HEK293 (cell line): ENCODE data around the gene TMCC1.

ENCODE experiments used
- KLF9 ChIP-seq: fragments of 450-650 bp; formaldehyde crosslinking; IDR thresholded peaks from 2 replicates; pipeline ENCODE4 v1.5.1; 2016; ENCODE audit warnings: missing biosample characterization, missing genetic modification characterization, low read depth
- OVOL3 ChIP-seq: fragments of 450-650 bp; formaldehyde crosslinking; IDR thresholded peaks from 2 replicates; pipeline ENCODE4 v1.5.1; 2016; ENCODE audit warnings: missing biosample characterization, missing genetic modification characterization
- ZNF202 ChIP-seq: fragments of 450-650 bp; formaldehyde crosslinking; IDR thresholded peaks from 2 replicates; pipeline ENCODE4 v1.5.1; 2016; ENCODE audit warnings: missing biosample characterization, missing genetic modification characterization, borderline replicate concordance
- ZNF596 ChIP-seq: fragments of 450-650 bp; IDR thresholded peaks from 2 replicates; pipeline ENCODE4 v1.5.0; 2018; ENCODE audit warnings: missing biosample characterization, mild to moderate bottlenecking, missing genetic modification characterization, moderate library complexity
- TF ChIP-seq, protein P1 (sequence below): fragments of 450-650 bp; formaldehyde crosslinking; IDR thresholded peaks from 2 replicates; pipeline ENCODE4 v1.5.1; 2016; ENCODE audit warnings: missing biosample characterization, missing genetic modification characterization

DNA sequence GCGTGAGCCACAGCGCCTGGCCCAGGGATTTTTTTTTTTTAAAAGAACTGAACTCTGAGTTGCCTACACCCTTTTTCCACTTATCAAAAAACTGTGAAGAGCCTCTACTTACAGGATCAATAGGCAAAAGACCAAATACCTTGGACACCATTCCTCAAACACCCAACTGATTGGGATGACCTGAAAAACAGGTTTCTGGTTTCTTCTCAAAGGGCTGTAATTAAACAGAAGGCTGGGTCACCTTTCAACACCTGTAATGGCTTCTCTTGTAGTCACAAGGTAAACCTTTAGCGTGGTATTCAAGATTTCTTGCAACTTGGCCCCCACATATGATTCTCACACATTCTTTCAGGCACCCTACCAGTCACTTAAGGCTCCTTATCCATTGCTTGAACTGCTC, 248.7 kb downstream of the TMCC1 start:
- no peak for TF ChIP-seq ZNF202 (tag by site-specific recombination)
- TF ChIP-seq KLF9 (tag by site-specific recombination): no peak
- TF ChIP-seq, protein P1, sequence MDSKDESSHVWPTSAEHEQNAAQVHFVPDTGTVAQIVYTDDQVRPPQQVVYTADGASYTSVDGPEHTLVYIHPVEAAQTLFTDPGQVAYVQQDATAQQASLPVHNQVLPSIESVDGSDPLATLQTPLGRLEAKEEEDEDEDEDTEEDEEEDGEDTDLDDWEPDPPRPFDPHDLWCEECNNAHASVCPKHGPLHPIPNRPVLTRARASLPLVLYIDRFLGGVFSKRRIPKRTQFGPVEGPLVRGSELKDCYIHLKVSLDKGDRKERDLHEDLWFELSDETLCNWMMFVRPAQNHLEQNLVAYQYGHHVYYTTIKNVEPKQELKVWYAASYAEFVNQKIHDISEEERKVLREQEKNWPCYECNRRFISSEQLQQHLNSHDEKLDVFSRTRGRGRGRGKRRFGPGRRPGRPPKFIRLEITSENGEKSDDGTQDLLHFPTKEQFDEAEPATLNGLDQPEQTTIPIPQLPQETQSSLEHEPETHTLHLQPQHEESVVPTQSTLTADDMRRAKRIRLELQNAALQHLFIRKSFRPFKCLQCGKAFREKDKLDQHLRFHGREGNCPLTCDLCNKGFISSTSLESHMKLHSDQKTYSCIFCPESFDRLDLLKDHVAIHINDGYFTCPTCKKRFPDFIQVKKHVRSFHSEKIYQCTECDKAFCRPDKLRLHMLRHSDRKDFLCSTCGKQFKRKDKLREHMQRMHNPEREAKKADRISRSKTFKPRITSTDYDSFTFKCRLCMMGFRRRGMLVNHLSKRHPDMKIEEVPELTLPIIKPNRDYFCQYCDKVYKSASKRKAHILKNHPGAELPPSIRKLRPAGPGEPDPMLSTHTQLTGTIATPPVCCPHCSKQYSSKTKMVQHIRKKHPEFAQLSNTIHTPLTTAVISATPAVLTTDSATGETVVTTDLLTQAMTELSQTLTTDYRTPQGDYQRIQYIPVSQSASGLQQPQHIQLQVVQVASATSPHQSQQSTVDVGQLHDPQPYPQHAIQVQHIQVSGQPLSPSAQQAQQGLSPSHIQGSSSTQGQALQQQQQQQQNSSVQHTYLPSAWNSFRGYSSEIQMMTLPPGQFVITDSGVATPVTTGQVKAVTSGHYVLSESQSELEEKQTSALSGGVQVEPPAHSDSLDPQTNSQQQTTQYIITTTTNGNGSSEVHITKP: no peak
- no peak for TF ChIP-seq OVOL3 (tag by site-specific recombination)
- no peak for TF ChIP-seq ZNF596
